Nucleus accumbens (tissue), 56 donors: Measurements from ENCODE around the gene TMEM63B.
"Not testable (repeated sequence)": the region's sequence is repeated elsewhere in the genome, so short reads cannot be mapped to it uniquely, and the experiment has no call there.

Experiments used
- DNase-seq, 56 donors: peaks; one replicate each; lab custom pipeline; 2025; lab: John Stamatoyannopoulos, UW

Gene TMEM63B

DNA sequence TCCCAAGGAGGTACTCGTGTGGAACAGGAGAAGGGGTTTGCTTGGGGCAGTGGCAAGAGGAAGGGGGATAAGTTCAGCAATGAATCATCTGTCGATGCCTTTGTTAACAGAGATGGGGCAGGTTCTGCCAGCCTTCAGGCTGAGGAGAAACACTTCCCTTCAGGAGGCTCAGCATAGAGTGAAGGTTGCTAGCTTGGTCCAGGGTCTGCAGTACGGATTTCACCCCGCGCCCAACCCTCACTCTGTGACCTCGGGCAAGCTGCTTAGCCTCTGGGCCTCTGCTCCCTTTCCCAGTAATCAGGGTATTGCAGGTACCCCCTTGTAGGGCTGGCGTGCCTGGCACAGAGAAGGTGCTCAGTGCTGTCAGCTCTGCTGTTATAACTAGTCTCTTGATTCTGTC is 38.8 kb downstream of the TMEM63B start:
- no peak for DNase-seq

DNA sequence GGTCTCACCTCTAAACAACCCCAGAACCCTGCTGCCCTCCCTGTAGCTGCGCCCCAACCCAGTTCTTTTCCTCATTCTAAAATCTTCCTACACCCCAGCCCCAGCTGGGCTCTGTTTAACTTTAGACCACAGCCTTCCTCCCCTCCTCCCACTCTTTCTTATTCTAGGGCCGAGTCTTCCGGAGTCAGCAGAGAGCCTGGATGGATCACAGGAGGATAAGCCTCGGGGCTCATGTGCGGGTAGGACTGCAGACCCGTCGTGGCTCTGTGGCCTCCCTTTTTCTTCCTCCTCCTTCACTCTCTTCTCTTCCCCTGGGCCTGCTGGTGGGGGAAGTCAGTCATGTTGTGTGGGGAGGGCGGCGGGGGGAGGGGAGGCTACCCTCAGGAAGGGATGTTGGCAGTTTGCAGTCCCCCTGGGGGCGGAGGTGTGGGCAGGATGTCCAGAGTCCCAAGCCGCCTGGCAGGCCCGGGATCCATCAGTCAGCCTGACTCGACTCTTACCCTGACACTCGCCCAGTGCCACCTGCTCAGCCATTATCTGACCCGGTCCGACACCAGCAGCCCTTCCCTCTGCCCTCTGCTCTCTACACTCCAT is 39.3 kb downstream of the TMEM63B start:
- no peak for DNase-seq

DNA sequence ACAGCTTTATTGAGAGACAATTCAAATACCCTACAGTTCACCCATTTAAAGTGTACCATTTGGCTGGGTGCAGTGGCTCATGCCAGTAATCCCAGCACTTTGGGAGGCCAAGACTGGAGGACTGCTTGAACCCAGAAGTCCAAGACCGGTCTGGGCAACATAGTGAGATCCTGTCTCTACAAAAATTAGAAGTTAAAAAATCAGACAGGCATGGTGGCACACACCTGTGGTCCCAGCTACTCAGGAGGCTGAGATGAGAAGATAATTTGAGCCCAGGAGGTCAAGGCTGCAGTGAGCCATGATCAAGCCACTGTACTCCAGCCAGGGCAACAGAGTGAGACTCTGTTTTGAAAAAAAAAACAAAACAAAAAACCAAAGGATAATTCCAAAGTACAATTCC is 40.2 kb downstream of the TMEM63B start:
- no peak for DNase-seq

DNA sequence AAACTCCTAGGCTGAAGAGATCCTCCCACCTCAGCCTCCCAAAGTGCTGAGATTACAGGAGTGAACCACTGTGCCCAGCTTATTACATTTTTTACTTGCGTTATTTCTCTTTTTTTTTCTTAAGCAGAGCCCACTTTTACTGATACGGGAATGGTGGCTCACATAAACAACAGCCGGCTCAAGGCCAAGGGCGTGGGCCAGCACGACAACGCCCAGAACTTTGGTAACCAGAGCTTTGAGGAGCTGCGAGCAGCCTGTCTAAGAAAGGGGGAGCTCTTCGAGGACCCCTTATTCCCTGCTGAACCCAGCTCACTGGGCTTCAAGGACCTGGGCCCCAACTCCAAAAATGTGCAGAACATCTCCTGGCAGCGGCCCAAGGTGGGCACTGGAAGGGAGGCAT is 41.8 kb downstream of the TMEM63B start:
- DNase-seq, result no peak

DNA sequence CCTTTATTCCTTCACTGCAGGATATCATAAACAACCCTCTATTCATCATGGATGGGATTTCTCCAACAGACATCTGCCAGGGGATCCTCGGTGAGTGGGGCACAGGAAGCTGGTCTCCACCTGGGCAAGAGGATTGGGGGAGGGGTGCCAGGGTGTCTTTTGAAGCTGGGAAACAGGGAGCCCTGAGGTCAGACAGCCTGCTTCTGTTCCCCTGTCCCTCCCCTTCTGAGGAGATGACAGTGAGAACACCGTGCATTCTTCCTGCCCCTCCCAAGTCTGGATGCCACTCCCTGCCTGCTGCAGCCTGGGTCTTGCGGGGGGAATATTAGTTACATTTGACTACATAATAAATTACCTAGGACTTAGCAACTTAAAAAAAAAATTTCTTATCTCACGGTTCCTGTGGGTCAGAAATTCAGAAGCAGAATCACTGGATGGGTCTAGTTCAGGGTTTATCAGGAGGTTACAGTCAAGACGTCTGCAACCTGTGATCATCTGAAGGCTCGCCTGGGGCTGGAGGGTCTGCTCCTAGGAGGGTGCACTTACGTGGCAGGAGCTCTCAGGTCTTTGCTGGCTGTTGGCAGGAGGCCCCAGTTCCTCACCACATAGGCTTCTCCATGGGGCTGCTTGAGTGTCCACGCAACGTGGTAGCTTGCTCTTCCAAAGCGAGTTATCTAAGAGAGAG is 42.7 kb downstream of the TMEM63B start:
- DNase-seq, result no peak

DNA sequence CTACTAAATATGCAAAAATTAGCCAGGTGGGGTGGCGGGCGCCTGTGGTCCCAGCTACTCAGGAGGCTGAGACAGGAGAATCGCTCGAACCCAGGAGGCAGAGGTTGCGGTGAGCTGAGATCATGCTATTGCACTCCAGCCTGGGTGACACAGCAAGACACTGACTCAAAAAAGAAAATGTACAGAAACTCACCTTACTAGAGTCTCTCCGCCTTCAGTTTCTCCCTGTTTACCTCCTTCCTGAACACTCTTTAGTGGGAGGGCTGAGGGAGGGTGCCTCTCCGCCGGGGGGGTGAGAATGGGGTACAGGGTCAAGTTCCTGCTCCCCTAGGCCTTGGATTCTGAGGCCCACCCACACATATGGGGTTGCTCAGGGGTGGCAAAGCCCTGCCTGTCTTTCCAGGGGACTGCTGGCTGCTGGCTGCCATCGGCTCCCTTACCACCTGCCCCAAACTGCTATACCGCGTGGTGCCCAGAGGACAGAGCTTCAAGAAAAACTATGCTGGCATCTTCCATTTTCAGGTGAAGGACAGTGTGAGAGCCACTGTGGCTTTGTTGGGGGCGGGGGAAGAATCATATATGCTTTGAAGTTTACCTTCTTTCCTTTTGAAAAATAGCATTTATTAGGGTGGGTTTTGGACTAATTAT is 44.7 kb downstream of the TMEM63B start:
- no peak for DNase-seq

DNA sequence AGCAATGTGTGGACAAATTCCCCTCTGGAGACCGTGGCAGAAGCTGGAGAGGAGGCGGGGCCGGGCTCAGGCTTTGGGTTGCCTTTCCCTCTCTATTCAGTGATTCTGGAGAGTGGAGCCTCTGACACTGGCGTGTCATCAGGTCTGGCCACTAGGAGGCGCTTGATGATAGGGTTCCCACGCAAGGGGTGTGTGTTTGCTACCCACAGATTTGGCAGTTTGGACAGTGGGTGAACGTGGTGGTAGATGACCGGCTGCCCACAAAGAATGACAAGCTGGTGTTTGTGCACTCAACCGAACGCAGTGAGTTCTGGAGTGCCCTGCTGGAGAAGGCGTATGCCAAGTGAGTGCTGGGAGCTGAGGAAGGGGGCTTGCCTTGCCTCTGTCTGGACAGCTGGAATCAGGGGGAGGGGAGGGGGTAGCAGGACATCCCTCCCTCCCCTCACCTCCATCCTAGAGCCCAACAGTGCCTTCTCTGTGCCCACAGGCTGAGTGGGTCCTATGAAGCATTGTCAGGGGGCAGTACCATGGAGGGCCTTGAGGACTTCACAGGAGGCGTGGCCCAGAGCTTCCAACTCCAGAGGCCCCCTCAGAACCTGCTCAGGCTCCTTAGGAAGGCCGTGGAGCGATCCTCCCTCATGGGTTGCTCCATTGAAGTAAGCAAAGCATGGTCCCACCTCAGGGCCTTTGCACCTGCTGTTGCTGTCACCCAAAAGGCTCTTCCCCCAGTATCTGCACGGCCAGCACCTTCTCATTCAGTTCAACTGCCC is 45.6 kb downstream of the TMEM63B start:
- peak in 52 of 56 donors; percentile 6 to 89 (median 53) for DNase-seq

DNA sequence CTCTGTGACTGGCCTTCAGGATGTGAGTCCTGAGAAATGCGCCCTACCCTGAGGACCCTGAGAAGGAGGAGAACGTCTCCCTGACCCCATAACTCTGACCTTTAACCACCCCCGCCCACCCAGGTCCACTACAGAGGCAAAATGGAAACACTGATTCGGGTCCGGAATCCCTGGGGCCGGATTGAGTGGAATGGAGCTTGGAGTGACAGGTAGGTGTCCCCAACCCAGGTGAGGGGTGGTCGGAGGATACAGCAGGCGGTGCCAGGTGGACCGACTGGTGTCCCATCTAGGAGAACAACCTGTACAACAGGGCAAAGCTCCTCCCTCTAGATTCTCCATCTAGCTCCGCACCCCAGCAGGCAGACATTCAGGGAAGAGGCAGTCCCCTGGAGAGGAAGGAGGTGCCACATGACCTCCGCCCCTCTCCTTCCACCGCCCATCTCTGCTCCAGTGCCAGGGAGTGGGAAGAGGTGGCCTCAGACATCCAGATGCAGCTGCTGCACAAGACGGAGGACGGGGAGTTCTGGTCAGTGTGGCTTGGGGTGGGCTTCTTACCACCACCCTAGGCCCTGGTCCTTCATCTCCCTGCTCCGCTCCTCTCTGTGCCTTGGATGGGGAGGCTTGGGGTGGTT is 48.9 kb downstream of the TMEM63B start:
- DNase-seq, result no peak

DNA sequence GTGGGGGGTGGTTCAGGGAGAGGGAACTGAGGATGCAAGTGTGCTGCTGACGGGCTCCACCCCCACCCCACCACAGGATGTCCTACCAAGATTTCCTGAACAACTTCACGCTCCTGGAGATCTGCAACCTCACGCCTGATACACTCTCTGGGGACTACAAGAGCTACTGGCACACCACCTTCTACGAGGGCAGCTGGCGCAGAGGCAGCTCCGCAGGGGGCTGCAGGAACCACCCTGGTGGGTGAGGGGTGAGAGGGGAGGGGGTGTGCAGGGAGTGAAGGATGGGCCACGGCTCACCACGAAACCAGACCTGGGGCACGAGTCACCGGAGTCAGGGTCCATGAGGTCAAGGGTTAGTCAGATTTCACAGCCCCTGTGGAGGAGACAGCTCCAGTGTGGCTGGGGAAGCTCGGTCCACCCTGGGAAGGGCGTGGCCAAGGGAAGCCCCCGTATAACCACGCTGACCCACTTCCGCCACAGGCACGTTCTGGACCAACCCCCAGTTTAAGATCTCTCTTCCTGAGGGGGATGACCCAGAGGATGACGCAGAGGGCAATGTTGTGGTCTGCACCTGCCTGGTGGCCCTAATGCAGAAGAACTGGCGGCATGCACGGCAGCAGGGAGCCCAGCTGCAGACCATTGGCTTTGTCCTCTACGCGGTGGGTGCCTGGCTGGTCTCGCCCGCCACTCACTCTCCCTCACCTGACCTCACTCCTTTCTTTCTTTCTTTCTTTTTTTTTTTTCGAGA is 49.6 kb downstream of the TMEM63B start:
- no peak for DNase-seq

DNA sequence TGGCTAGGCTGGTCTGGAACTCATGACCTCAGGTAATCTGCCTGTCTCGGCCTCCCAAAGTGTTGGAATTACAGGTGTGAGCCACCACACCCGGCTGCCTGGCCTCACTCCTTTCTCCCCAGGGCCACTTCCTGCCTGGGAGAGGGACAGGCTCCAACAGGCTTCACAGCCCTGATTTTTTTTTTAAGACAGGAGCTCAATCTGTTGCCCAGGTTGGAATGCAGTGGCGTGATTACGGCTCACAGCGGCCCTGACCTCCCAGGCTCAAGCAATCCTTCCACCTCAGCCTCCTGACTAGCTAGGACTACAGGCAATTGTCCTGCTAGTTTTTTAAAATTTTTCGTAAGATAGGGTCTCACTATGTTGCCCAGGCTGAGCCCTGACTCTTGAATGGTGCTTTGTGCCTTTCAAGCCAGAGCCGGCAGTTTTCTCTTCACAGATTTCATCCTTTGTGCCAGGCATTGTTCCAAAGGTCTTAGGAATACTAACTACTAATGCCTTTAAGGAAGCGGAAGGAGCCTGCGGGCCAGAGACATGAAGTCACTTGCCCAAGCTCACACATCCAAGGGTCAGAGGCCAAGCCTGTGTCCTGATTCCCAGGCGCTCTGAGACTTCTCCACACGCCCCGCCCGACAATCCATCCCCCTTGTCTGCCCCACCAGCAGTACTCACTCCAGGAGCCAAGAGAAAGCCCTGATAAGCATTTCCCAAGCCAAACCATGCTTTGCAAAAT is 50.5 kb downstream of the TMEM63B start:
- no peak for DNase-seq

DNA sequence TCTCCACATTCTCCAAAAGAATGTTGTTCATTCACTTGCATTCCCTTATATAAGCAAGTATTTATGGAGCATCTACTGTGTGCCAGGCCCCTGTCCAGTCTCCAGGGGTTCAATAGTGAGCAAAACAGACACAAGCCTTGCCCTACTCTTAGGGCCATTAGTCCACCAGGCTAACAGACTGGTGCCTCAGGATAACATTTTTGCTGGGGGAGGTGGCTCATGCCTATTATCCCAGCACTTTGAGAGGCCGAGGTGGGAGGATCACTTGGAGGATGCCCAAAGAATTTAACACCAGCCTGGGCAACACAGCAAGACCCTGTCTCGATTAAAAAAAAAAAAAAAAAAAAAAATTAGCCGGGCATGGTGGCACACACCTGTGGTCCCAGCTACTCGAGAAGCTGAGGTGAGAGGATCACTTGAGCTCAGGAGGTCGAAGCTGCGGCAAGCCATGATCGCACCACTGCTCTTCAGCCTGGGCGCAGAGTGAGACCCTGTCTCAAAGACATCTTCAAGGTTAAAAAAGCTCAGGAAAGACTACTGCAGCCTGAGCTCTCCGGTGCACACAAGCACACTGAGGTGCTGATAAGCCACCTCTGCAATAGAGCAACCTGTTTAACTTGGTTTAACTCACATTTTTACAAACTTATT is 51.2 kb downstream of the TMEM63B start:
- DNase-seq, result no peak

DNA sequence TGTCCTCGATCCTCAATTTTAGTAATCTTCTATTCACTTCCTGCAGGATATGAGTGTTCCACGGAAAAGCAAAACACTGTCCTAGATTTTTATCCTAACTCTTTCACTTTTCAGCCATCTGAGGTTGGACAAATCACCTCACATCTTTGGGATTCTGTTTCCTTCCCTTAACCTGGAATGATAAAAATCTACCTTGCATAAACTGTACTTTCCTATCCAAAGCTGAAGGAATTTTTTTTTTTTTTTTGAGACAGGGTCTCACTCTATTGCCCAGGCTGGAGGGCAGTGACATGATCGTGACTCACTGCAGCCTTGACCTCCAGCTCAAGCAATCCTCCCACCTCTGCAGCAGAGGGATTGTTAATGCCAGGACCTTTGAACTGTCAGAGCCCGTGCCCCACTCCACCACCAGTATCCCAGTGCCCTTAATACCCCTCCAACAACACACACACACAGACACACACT is 51.8 kb downstream of the TMEM63B start:
- DNase-seq, result no peak

DNA sequence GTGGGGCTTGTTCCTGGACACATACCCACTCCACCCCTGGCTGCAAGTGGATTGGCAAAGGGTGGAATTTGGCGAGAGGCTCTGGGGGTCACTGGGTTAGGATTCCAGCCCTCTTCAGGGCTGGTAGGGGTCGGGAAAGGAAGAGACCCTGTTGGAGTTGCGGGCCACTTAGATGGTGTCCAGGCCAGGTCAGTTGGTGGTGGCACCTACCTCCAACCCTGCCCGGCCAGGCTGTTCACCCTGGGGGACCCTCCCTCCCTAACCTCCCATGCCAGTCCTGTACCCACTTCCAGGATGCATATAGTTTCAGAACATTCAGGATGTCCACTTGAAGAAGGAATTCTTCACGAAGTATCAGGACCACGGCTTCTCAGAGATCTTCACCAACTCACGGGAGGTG is 52.3 kb downstream of the TMEM63B start:
- no peak for DNase-seq

DNA sequence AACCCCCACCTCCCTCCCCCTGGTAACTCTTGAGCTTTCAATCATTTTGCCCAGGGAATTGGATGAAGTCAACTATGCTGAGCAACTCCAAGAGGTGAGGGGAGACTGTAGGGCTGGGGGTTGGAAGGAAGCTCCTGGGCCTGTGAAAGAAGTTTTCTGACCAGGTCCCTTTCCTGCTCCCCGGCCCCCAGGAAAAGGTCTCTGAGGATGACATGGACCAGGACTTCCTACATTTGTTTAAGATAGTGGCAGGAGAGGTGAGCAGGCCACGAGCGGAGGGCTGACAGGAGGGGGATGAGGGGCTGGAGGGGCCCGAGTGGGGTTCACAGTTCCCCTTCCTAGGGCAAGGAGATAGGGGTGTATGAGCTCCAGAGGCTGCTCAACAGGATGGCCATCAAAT is 53.1 kb downstream of the TMEM63B start:
- DNase-seq, result no peak

DNA sequence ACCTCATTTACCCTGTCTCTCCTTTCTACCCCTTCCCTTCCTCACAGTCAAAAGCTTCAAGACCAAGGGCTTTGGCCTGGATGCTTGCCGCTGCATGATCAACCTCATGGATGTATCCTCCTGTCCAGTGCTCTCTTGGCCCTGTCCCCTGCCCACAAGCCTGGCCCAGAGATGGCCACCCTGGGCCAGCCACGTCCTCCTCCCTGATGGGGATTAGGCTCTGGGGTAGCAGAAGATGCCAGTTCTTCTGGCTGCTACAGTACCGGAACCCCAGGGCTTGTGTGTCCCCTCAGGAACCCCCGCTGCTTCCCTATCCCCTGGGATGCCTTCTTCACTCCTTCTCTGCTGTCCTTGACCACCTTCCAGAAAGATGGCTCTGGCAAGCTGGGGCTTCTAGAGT is 53.5 kb downstream of the TMEM63B start:
- DNase-seq, result no peak

DNA sequence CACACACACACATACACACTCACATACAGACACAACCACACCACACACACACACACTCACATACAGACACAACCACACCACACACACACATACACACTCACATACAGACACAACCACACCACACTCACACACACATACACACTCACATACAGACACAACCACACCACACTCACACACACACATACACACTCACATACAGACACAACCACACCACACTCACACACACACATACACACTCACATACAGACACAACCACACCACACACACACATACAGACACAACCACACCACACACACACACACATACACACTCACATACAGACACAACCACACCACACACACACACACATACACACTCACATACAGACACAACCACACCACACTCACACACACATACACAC is 54.4 kb downstream of the TMEM63B start:
- not testable (repeated sequence) for DNase-seq

DNA sequence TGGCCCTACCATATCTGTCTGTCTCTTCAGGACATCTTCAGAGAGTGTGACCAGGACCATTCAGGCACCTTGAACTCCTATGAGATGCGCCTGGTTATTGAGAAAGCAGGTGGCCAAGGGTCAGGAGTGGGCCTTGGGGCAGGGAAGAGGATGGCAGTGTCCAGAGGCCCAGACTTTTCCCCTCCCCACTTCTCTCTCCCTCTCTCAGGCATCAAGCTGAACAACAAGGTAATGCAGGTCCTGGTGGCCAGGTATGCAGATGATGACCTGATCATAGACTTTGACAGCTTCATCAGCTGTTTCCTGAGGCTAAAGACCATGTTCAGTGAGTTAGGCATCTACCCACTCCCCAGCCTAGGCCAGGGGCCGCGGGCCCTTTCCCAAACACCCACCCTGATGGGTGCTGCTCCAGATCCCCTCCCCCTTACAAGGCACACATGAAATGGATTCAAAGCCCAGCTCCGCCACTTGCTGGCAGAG is 55.6 kb downstream of the TMEM63B start:
- DNase-seq, result no peak

DNA sequence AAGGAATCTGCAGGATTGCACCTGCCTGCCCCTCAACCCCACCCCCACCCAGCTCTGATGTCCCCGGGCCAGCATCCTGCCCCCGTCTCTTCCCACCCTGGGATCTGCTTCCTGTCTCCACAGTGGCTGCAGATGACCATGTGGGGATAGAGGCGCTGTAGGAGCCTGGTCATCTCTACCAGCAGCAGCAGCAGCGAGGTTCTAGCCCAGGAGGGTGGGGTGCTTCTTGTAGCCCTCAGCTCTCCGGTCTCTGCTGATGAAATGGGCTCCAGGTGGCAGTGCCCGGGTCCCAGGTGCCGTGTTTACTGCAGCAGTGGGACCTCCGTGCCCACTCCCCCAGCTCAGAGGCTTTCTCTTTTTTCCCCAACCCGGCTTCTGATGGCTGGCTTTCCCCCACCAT is 56.4 kb downstream of the TMEM63B start:
- no peak for DNase-seq

DNA sequence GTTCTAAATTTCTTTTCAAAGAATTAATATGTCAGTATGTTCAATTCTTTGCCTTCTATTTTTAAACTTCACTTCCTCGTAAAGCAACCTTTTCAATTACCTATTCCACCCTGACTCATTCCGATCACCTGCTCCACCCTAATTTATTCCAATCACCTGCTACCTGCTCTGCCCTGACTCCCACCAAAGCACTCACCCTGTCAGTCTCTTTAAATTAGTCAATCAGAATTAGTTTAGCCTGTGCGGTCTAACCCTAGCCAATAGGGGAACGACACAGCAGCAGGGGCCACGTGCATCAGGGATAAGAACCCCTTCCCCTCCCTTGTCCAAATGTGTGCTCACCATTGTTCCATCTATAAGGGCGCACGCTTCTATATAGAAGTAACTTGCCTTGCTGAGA is 58.0 kb downstream of the TMEM63B start:
- peak in 15 of 56 donors; percentile 3 to 61 (median 29) for DNase-seq
